Activated CD4-positive, alpha-beta T cell treated with anti-CD3 and anti-CD28 coated beads, Interleukin-2, Interleukin-4, amounts not matched to agents 100 ng/mL and 50 ng/mL, durations not matched to agents 16 hours and 8 hours (primary cell): ENCODE results near the gene ENPP7.

Experiments used
- DNase-seq: peaks from one replicate; pipeline ENCODE4 v3.0.0-alpha.2; 2020; ENCODE audit warnings: low spot score

Gene ENPP7

GRCh38 chr17:79702550-79703236 lies 28.1 kb upstream of the ENPP7 start:
- DNase-seq, result no peak

- no peak for DNase-seq
Observed at GRCh38 chr17:79704691-79705090, 26.1 kb upstream of the ENPP7 start.

- DNase-seq, result no peak
Observed at GRCh38 chr17:79705674-79706073, 25.1 kb upstream of the ENPP7 start.

- DNase-seq, result no peak
Observed at GRCh38 chr17:79706931-79707850, 23.6 kb upstream of the ENPP7 start.

GRCh38 chr17:79707931-79708891 lies 22.5 kb upstream of the ENPP7 start:
- peak; percentile 57 for DNase-seq

GRCh38 chr17:79711715-79712305 lies 18.9 kb upstream of the ENPP7 start:
- DNase-seq, result no peak

GRCh38 chr17:79713391-79713790 lies 17.4 kb upstream of the ENPP7 start:
- no peak for DNase-seq

- DNase-seq, result no peak
Observed at GRCh38 chr17:79714176-79715097, 16.3 kb upstream of the ENPP7 start.

GRCh38 chr17:79715098-79715942 lies 15.4 kb upstream of the ENPP7 start:
- DNase-seq, result no peak

GRCh38 chr17:79715943-79716797 lies 14.6 kb upstream of the ENPP7 start:
- no peak for DNase-seq

GRCh38 chr17:79720705-79721292 lies 9.9 kb upstream of the ENPP7 start:
- no peak for DNase-seq

- no peak for DNase-seq
Observed at GRCh38 chr17:79721993-79722671, 8.6 kb upstream of the ENPP7 start.

- DNase-seq, result no peak
Observed at GRCh38 chr17:79722787-79723186, 8.0 kb upstream of the ENPP7 start.

- peak; percentile 94 for DNase-seq
Observed at GRCh38 chr17:79728169-79728907, 2.4 kb upstream of the ENPP7 start.

- no peak for DNase-seq
Observed at GRCh38 chr17:79728908-79729471, 1.8 kb upstream of the ENPP7 start.

GRCh38 chr17:79729761-79730160 lies 982 bp upstream of the ENPP7 start:
- DNase-seq, result no peak

GRCh38 chr17:79730437-79730768 lies 340 bp upstream of the ENPP7 start:
- no peak for DNase-seq
